GM15510 (cell line): ENCODE data around the gene ZBTB38.

Source experiments
- POLR2A ChIP-seq: IDR thresholded peaks from 3 replicates; pipeline ENCODE4 v1.6.1; 2011; ENCODE audit warnings: borderline replicate concordance; ENCODE audit not compliant: insufficient read length; ENCODE audit errors: extremely low read depth

The ZBTB38 gene

GRCh38 chr3:141368925-141369794 is 856 bp downstream of the ZBTB38 start:
- TF ChIP-seq POLR2A: no peak

GRCh38 chr3:141370065-141370533 is 1.8 kb downstream of the ZBTB38 start:
- TF ChIP-seq POLR2A: peak; percentile 48

GRCh38 chr3:141371882-141372281 is 3.6 kb downstream of the ZBTB38 start:
- TF ChIP-seq POLR2A: no peak

- TF ChIP-seq POLR2A: no peak
Measured at GRCh38 chr3:141372656-141373055, 4.4 kb downstream of the ZBTB38 start.

- TF ChIP-seq POLR2A: no peak
Measured at GRCh38 chr3:141373232-141373631, 4.9 kb downstream of the ZBTB38 start.

GRCh38 chr3:141373768-141374526 is 5.6 kb downstream of the ZBTB38 start:
- no peak for TF ChIP-seq POLR2A

- TF ChIP-seq POLR2A: peak; percentile 17
Measured at GRCh38 chr3:141375381-141376301, 7.3 kb downstream of the ZBTB38 start.

- no peak for TF ChIP-seq POLR2A
Measured at GRCh38 chr3:141377377-141377776, 9.1 kb downstream of the ZBTB38 start.

GRCh38 chr3:141378556-141378955 is 10.3 kb downstream of the ZBTB38 start:
- TF ChIP-seq POLR2A: no peak

- TF ChIP-seq POLR2A: peak; percentile 57
Measured at GRCh38 chr3:141379250-141379966, 11.1 kb downstream of the ZBTB38 start.

GRCh38 chr3:141380279-141380678 is 12.0 kb downstream of the ZBTB38 start:
- TF ChIP-seq POLR2A: no peak

GRCh38 chr3:141380987-141381386 is 12.7 kb downstream of the ZBTB38 start:
- TF ChIP-seq POLR2A: no peak

- TF ChIP-seq POLR2A: no peak
Measured at GRCh38 chr3:141382571-141382970, 14.3 kb downstream of the ZBTB38 start.
